GM21515 (cell line): ENCODE data around the gene GALNT17.

Experiments used
- ATAC-seq: cut with Tn5 transposase; IDR thresholded peaks from one replicate; pipeline ENCODE4 v1.9.1; 2021; ENCODE audit not compliant: unreplicated experiment

Gene GALNT17

DNA sequence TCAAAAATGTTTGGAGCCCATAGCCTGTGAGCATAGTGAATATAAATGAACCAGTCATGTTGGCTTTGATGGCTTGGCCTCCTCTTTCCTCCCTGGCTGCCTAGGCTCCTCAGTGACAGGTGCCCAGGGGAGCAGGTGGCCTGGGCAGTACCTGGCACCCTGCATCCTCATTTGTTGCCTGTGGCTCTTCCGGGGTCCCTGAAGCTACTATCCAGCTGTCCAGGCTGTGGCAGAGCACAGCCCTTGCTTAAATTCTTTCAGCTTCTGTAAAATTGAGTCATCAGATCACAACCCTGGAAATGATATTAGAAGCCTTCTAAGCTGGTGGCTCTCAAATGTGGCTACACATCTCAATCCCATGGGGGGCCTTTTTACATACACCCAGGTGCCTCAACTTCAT, 525.4 kb downstream of the GALNT17 start:
- no peak for ATAC-seq

DNA sequence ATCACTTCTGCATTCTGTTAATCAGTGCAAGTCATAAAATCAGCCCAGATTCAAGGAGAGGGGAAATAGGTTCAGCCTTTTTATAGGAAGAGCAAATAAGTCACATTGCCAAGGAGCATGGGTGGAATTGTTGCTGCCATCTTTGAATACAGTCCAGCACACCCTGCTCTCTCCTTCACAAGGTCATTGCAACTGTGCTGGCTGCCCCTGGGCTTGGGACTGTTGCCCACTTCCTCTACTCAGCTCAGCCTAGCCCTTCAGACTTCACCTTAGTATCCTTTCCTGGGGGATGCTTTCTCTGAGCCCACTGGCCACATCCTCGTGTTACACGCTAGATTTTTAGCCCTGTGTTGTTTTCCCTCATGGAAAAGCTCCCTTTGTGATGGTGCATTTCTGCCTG, 527.7 kb downstream of the GALNT17 start:
- ATAC-seq: no peak

DNA sequence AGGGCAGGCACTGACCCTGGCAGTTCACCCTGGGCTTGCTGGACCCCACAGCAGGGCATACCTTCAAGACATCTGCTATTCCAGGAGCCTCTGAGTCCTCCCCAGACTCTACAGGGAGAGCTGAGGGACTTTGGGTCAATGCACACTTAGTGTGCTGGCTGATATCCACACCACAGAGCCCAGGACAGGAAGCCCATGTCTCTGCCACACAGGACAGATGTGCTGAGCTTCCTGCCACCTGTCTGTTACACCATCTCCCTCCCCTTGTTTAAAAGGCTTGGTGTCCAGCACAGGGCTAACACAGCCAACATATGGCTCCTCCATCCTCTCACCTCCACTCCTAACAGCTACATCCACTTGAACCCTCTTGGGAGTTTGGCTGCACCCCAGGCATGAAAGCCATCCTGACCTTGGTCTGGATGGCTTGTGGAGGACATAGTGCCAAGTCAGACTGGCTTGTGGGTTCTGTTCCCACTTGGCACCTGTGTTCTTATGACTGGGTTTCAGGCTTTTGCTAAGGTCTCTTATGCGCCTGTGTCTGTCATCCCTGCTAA, 529.8 kb downstream of the GALNT17 start:
- no peak for ATAC-seq

DNA sequence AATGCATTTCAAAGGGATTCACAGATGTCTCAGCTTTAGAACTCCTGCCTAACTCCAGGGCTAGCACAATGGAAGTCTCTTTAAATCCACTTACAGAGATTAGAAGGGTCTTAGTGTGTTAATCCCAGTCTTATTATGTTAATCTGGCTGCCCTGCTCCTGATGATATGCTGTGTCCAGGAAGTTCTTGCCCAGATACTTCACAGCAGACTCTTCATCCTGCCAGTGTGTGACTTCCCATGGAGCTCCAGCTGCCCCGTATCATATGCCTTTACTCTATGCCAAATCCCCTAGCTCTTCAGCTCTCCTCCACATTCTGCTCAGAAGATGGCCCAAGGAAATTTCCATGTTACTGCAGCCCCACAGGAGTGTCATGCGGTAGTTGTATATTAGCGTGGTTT, 533.8 kb downstream of the GALNT17 start:
- no peak for ATAC-seq

DNA sequence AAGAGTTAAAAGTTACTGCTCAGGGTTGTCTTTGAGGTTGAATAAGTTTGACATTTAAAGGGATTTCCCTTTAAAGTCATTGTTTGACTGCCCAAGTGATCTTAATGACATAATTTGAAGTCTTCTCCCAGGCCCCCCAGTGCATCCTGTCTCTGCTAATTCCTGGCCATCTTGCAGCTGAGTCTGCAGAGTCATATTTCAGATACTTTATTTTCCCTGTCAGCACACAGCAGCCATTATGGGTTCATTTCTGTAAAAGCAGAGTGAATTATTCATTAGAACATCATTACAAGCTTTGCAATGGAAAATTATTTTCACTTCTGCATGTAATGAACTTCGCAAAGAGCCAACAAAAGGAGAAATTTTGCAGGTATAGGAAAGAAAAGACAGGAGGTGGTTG, 536.6 kb downstream of the GALNT17 start:
- ATAC-seq: no peak

DNA sequence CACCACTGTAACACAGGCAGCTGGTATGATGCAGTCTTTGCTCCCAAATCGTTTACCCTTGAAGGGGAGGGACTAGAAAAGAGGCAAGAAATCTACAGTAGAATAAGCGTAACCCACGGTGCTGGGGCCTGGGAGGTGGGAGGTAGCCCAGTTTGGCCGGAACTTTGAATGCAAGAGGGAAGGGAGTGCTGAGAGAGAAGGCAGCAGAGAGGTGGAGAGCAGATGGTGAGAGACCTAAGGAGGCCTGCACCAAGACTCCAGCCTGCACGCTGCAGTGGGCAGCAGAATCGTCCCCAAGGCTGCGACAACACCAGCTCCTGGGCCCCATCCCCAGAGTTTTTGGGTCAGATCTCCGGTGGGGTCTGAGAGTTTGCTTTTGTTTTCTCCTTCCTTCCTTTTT, 547.5 kb downstream of the GALNT17 start:
- ATAC-seq: no peak

DNA sequence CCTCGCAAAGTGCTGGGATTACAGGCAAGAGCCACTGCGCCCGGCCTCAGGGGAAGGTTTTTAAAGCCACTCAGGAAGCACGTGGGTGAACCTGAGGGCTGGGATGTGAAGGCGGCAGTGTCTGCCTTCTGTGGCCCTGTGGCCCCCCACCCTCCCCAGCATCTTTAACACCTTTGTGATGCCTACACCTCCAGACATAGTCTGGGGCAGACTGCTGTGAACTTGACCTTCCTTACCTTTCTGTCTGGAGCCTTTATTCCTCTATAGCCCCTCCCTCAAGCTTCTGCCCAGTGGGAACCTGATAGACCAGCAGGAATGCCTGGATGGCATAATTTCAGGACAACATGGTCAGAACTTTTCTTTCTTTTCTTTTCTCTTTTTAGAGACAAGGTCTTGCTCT, 550.2 kb downstream of the GALNT17 start:
- no peak for ATAC-seq

DNA sequence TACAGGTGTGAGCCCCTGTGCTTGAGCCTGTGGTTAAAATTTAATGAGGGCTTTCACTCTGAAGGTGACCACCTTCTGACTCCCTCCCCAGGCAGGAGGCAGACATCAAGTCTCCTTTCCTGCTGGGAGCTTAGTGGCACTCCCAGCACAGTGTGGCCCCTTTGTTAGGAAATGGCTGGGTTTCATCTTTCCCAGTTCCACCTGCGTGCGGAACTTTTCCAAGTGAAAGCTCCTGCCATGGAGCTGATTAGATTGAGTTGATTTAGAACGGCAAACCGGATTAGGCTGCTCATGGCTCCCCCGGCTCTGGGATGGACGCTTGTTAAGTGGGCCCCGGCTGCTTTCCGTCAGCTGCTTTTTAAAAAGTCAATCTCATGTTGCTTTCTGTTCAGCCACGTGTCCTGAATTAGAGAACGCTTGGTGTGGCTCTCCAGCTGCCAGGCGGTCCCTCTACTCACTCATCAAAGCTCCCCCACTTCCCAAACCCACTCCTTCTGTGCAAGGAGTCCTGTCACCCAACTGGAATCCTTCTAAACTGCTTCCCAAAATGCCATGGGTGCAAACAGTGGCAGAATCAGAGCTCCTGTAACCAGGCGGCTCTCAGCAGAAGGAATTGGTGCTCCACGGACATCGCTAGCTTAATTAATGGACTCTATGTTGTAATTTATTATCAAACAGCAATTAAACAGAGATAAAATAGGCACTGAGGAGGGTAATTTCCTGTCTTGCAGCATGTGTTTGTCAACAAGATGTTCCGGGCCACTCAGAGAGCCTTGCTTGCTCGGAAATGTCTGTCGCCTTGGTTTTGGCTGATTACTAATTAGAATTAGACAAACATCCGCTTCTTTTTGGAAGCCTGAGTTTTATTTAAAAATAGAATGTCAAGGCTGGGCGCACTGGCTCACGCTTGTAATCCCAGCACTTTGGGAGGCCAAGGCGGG, 551.2 kb downstream of the GALNT17 start:
- no peak for ATAC-seq

DNA sequence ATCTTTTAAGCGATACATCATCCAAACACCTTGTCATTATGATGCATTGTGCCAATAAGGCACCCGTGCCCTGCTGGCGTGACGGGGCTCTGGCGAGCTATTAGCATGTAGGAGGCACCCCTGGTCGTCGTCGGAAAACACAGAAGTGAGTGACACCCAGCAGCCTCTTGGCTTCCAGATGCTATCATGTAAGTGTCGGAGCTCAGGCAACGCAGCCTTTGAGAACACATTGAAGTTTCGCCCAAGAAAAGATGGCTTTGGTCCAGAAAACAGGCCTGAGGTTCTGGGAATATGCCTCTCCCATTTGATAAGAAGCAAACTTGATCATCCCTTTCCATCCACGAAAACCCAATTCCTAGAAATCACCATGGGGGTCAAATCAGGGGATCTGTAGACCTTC, 555.3 kb downstream of the GALNT17 start:
- no peak for ATAC-seq

DNA sequence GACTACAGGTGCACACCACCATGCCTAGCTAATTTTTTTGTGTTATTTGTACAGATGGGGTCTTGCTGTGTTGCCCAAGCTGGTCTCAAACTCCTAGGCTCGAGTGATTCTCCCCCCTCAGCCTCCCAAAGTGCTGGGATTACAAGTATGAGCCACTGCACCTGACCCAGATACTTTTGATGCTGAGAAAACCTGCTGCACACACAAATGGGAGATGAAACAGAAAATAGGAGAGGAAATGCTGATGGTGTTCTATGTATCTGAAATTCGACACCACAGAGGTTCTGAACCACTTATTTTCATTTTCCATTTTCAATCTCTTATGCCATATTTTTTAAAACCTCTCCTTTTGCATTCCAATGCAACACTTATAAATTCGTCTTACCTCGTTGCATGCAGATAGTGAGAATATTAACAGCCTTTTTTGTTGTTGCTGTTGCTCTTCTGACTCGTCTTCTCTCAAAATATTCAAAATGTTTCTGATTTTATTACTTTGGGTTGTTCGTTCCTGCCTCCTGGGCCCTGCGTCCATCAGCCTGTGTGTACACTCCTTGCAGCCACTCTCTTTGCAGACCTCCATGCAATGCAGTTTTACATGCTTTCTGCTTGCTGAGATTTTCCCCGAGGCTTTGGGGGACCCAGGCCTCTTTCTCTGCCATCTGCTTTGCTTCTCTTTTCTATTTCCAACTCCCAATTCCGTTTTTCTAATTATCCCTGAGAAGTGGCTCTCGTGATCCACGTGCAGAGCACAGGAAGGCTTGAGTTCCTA, 556.1 kb downstream of the GALNT17 start:
- ATAC-seq: no peak

DNA sequence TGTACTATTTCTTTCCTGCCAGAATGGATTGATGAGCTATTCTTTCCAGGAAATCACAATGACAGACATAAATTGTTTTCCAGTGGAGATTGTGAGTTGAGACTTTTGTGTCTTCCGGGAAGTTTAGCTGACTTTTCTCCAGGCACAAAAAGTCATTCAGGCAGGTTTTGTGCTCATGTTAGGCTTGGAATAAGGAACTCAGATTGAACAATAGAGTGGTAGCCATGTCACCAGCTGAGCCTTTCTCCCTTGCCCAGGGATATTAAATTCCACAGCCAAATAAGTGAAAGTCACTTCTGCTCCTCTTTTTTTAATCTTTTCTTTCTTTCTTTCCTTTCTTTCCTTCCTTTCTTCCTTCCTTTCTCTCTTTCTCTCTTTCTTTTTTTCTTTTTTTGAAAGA, 559.6 kb downstream of the GALNT17 start:
- no peak for ATAC-seq

DNA sequence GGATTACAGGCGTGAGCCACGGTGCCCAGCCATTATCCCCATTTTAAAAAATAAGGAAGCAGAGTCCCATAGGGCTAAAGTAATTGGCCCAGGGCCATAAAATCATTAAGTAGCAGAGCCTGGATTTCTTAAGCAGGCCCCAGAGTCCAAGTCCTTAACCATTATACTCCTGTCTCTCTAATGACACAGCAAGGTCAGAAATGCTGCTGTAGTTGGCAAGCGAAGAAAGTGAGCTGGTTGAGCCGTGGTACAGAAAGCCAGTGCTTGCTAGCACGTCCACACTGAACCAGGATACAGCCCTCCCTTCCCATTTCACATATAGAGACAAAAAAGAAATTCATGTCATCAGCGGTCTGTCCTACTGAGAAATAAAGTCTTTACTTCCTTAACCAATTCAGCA, 562.7 kb downstream of the GALNT17 start:
- no peak for ATAC-seq

DNA sequence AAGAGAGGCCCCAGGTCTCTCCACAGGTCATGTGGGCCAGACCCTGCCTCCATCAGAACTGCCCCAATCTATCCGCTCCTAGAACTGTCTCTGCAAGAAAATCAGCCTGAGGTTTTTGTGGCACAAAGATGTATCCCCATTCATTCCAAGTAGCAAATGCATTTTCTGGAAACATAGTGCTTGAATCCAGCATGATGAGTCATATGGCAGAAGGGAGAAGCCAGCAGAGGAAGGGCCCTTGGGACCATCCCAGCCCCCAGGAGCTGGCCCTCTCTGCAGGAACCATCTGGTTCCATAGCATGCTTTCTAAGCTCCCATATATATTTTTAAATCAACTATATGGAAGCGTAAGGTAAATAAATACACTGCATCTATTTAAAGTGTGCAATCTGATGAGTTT, 563.2 kb downstream of the GALNT17 start:
- ATAC-seq: no peak

DNA sequence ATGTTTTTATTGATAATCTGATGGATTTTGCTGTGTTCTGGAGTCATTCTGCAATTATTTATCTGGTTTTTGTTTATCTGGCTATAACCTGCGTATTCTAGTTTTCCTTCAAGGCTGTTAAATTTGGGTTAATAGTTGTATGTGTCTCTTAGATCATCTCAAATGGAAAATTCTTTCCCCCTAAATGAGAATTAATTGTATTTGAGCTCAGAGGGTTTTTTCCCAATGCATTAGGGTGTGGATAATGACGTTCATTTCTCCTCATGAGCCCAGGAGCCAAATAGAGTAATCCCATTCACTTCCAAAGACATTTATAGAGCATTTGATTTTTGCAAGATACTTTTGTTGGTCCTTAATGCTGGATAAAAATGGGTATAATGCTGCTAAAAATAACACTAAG, 564.6 kb downstream of the GALNT17 start:
- no peak for ATAC-seq

DNA sequence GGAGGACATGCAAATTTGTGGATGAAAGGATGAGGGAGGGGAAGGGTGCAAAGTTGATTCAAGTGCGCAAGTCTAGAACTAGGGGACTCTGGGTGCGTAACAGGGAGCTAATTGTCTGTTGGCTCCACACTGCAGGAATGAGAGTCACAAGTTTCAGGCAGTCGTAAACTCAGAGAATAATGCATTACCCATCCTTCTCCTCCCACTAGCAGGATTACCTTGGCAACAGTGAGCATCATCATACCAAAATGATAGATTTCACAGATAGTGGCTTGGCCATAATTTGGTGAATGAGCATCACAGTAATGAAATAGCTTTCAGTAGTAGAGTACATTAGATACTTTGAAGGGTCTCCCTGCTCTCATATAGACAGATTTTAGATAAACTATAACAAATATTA, 565.5 kb downstream of the GALNT17 start:
- no peak for ATAC-seq

DNA sequence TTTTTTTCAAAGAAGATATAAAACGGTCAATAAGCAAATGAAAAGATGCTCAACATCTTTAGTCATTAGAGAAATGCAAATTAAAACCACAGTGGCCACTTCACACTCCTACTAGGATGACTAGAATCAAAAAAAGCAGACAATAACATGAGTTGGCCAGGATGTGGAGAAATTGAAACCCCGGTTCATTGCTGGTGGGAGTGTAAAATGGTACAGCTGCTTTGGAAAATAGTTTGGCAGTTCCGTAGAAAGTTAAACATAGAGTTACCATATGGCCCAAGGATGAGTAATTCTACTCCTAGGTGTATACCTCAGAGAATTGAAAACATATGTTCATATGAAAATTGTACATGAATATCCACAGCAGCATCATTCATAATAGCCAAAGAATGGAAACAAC, 573.3 kb downstream of the GALNT17 start:
- no peak for ATAC-seq

DNA sequence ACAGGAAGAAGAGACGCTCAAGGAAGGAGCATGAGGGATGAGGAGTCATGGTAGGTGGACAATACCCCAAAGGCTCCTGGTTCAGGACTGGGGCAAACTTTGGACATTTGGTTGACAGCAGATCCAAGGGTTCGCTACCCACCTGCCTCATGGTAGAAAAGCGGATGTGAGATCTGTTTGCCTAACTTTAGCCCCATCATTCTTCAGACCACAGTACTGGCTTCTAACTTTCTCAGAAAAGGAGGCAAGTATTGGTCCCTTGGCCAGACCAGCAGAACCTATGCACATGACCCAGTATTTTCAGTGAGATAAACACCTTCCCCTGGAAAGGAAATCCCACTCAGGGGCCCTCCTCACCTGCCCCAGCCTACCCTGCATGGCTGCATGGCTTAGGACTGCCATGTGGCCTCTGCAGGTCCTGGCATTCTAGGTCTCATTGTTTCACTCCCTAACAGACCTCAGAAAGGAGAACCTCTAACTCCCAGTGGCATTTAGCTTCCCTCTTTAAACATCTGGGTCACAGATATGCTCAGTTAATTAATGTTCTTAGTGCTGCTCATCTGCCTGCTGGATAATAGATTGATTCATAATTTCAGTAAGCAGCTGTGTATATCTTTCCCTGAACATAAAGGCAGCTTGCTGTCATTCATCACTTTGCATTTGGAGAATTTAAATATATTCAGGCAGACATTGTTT, 574.1 kb downstream of the GALNT17 start:
- ATAC-seq: no peak

DNA sequence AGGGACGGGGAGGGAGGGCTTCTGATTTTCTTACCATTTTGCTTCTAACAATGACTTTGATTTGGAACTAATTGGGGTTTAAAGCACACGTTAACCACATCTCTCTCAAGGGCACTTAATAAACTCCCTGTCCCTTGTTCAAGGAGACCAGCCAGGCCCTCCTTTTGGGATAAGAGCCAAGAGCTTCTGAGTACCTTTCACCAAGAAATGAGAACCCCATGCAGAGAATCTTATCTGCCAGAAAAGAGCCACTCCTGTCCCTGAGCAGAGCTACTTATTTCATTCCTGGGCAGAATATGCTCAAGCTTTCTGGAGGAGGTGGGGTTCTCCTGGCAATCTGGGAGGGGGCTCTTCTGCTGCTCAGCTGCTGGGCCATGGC, 574.6 kb downstream of the GALNT17 start:
- no peak for ATAC-seq

DNA sequence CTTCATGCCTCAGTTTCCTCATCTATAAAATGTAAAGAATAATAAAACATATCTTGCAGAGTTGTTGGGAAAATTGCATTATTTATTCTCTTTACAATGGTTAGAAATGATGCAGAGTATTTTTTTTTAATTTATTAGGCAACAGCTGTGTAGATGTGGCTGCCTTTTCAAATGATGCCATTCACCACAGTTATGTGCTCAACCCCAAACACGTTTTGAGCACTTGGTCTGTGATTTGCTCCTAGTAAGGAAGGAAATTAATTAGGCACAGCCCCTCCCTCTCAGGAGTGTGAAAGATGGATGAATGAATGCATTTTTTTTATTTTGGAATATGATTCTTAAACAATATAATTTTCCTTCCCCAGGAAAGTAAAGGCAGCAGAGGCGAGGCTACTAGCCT, 575.1 kb downstream of the GALNT17 start:
- ATAC-seq: no peak

DNA sequence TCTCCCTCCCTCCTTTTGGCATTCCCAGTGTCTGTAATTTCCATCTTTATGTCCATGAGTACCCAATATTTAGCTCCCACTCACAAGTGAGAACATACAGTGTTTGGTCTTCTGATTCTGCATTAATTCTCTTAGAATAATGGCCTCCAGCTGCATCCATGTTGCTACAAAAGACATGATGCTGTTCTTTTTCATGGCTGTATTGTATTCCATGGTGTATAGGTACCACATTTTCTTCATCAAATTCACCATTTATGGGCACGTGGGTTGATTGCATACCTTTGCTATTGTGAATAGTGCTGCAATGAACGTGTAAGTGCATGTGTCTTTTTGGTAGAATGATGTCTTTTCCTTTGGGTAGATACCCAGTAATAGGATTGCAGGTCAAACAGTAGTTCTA, 576.8 kb downstream of the GALNT17 start:
- no peak for ATAC-seq

DNA sequence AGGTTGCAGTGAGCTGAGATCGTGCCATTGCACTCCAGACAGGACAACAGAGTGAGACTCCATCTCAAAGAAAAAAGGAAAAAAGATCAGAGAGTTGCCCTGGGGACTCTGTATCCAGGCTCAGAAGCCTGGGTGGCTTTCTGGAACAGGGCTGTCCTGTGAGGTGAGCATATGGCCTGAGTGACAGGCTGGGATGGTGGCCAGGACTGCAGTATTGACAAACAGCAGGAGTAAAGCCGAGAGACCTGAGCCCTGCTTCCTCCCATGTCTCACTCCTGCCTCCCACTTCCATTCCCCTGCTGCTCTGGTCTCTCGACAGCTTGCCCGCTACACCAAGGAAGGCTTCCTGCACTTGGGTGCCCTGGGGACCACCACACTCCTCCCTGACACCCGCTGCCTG, 578.5 kb downstream of the GALNT17 start:
- ATAC-seq: no peak
